GM23338 (cell line): ENCODE results near the gene AMBP.

Experiments
- EZH2 ChIP-seq: fragments of 200-600 bp; sonication (generic); IDR thresholded peaks from one replicate; pipeline ENCODE4 v1.8.0; 2017; ENCODE audit warnings: antibody characterized with exemption, mild to moderate bottlenecking, low read depth; ENCODE audit not compliant: unreplicated experiment
- EZH2phosphoT487 ChIP-seq: fragments of 200-600 bp; sonication (generic); IDR thresholded peaks from one replicate; pipeline ENCODE4 v1.8.1; 2018; ENCODE audit warnings: antibody characterized with exemption; ENCODE audit not compliant: unreplicated experiment
- JUNB ChIP-seq: IDR thresholded peaks from one replicate; pipeline ENCODE4 v1.6.1; 2016; ENCODE audit warnings: antibody characterized with exemption; ENCODE audit not compliant: unreplicated experiment
- NANOG ChIP-seq: IDR thresholded peaks from 2 replicates; pipeline ENCODE4 v1.6.1; 2016; ENCODE audit warnings: antibody characterized with exemption, borderline replicate concordance
- POLR2AphosphoS5 ChIP-seq: IDR thresholded peaks from 2 replicates; pipeline ENCODE4 v1.6.1; 2016; ENCODE audit warnings: antibody characterized with exemption, low read depth
- TF ChIP-seq, protein P1 (sequence below), 2 experiments: fragments of 200-600 bp in 1 of 2; sonication (generic) in 1 of 2; conservative IDR thresholded peaks; 2 replicates each; pipeline versions ENCODE4 v1.5.1 to v1.6.1; 2016 to 2017; ENCODE audit warnings: antibody characterized with exemption in 2 of 2, low read depth in 2 of 2, mild to moderate bottlenecking in 2 of 2, moderate library complexity in 1 of 2

DNA sequence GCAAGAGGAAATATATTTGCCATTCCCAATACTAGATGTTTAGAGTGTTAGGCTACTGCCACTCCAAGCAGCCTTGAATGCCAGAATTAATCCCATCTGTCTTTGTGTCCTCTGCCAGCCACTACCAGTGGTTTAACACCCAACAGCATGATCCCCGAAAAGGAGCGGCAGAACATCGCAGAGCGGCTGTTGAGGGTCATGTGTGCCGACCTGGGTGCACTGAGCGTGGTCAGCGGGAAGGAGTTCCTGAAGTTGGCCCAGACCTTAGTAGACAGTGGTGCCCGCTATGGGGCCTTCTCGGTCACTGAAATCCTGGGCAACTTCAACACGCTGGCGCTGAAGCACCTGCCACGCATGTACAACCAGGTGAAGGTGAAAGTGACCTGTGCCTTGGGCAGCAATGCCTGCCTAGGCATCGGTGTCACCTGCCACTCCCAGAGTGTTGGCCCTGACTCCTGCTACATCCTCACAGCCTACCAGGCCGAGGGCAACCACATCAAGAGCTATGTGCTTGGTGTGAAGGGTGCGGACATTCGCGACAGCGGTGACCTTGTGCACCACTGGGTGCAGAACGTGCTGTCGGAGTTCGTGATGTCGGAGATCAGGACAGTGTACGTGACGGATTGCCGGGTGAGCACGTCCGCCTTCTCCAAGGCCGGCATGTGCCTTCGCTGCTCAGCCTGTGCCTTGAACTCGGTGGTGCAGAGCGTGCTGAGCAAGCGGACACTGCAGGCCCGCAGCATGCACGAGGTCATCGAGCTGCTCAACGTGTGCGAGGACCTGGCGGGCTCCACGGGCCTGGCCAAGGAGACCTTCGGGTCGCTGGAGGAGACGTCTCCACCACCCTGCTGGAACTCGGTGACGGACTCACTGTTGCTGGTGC, 29.3 kb downstream of the AMBP start:
- TF ChIP-seq, protein P1, sequence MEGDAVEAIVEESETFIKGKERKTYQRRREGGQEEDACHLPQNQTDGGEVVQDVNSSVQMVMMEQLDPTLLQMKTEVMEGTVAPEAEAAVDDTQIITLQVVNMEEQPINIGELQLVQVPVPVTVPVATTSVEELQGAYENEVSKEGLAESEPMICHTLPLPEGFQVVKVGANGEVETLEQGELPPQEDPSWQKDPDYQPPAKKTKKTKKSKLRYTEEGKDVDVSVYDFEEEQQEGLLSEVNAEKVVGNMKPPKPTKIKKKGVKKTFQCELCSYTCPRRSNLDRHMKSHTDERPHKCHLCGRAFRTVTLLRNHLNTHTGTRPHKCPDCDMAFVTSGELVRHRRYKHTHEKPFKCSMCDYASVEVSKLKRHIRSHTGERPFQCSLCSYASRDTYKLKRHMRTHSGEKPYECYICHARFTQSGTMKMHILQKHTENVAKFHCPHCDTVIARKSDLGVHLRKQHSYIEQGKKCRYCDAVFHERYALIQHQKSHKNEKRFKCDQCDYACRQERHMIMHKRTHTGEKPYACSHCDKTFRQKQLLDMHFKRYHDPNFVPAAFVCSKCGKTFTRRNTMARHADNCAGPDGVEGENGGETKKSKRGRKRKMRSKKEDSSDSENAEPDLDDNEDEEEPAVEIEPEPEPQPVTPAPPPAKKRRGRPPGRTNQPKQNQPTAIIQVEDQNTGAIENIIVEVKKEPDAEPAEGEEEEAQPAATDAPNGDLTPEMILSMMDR (conservative IDR thresholded peaks at IDR 0.05; ENCODE audit: low read depth in 2 of 2): no peak
- TF ChIP-seq EZH2 (no peak), NANOG (no peak), POLR2AphosphoS5 (no peak), EZH2phosphoT487 (no peak), JUNB (no peak)
